ENCODE results near the gene DDX54. TPM values are rescaled to one million over a fixed set of nuclear protein-coding genes. Genes with fewer than 3 reads are reported as not detected.

Gene DDX54
- total RNA-seq, 1 experiment from 2014 or later: 83.0 TPM

DNA sequence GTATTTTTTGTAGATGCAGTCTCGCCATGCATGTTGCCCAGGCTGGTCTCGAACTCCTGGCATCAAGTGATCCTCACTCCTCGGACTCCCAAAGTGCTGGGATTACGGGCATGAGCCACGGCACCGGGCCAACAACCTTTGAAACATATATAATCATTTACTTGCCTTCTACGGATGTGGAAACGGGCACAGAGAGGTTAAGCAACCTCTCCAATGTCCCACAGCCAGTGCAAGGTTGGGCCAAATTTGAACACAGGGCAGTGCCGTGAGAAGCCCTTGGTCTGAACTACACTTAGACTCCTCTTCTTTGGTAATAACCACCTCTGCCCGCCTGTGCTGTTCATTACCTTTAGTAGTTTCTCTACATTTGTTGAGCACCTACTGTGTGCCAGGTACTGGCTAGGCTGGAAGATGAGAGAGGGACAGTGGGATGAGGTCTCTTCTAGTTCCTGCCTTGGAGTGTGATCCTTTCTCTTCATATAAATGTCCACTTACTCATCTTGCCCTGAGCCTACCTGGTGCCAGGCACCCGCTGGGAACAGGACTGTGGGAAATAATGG is 2.2 kb downstream of the DDX54 start:
- H4K91ac ChIP-seq (ENCODE audit: insufficient read length, low read depth, low read length): no peak overlapping the region
- no peak overlapping the region for H2BK12ac ChIP-seq (ENCODE audit: insufficient read length, low read depth, low read length)
- H2BK120ac ChIP-seq (ENCODE audit: low read depth, low read length, poor library complexity, severe bottlenecking): no peak overlapping the region
- no peak overlapping the region for H3T11ph ChIP-seq (ENCODE audit: low read length)
- H3K79me1 ChIP-seq (ENCODE audit: insufficient read depth, low read depth, low read length, poor library complexity, severe bottlenecking): peaks cover 17% of the 10 kb centered on the region
- no peak overlapping the region for H3K14ac ChIP-seq (ENCODE audit: insufficient read depth, low read length)
- TF ChIP-seq, protein P1, sequence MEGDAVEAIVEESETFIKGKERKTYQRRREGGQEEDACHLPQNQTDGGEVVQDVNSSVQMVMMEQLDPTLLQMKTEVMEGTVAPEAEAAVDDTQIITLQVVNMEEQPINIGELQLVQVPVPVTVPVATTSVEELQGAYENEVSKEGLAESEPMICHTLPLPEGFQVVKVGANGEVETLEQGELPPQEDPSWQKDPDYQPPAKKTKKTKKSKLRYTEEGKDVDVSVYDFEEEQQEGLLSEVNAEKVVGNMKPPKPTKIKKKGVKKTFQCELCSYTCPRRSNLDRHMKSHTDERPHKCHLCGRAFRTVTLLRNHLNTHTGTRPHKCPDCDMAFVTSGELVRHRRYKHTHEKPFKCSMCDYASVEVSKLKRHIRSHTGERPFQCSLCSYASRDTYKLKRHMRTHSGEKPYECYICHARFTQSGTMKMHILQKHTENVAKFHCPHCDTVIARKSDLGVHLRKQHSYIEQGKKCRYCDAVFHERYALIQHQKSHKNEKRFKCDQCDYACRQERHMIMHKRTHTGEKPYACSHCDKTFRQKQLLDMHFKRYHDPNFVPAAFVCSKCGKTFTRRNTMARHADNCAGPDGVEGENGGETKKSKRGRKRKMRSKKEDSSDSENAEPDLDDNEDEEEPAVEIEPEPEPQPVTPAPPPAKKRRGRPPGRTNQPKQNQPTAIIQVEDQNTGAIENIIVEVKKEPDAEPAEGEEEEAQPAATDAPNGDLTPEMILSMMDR (conservative IDR thresholded peaks at IDR 0.05): no peak
- H2BK20ac ChIP-seq (ENCODE audit: low read depth, low read length, poor library complexity, severe bottlenecking): no peak overlapping the region
- H3K27ac ChIP-seq (ENCODE audit: insufficient read length, low read depth, low read length): no peak overlapping the region
- no peaks in the 10 kb centered on the region for H3K27me3 ChIP-seq (ENCODE audit: insufficient read depth, low read length)
- H3K4me1 ChIP-seq (ENCODE audit: insufficient read depth, low read length): no peaks in the 10 kb centered on the region
- Mint-ChIP-seq H3K4me1 (peaks cover 8 to 12% of the 10 kb centered on the region in 2 experiments), H3K36me3 (ENCODE audit: insufficient read depth in 1 of 3, low read depth in 3 of 3) (peaks cover 39 to 53% (median 49%) of the 10 kb centered on the region in 3 experiments), H3K9me3 (no peaks in the 10 kb centered on the region), H3K27me3 (ENCODE audit: low read depth) (no peaks in the 10 kb centered on the region), H3K4me3 (peak overlapping the region; percentile 29 to 89; a peak in 2 of 5 replicates), H3K27ac (peak overlapping the region in 1 of 3 experiments; percentile 67; a peak in 1 of 7 replicates)
- peaks cover 16% of the 10 kb centered on the region; the same call in 1 of the 2 replicates for H3K79me2 ChIP-seq (ENCODE audit: insufficient read depth, low read length)
- no peak overlapping the region for H3K9ac ChIP-seq (ENCODE audit: extremely low read depth, insufficient read length, low read length)
- H3K56ac ChIP-seq (ENCODE audit: insufficient read length, low read depth, low read length): no peak overlapping the region
- H2BK5ac ChIP-seq (ENCODE audit: insufficient read length, low read length): no peak overlapping the region
- H2BK15ac ChIP-seq (ENCODE audit: low read depth, low read length): no peak overlapping the region
- no peak overlapping the region for H3K18ac ChIP-seq (ENCODE audit: insufficient read length, low read depth, low read length)
- H3K9me3 ChIP-seq (ENCODE audit: control insufficient read depth, low read depth, low read length): no peaks in the 10 kb centered on the region
- WGBS (ENCODE audit: extremely low coverage, insufficient read length, low lambda C conversion rate): no CpG with 5 or more reads among the region's 11 CpGs
- no peak overlapping the region for H2AK5ac ChIP-seq (ENCODE audit: insufficient read length, low read length)
- no peak overlapping the region for H3K4ac ChIP-seq (ENCODE audit: low read depth, low read length)
- peaks cover 8% of the 10 kb centered on the region for H3K23me2 ChIP-seq (ENCODE audit: insufficient read length, low read depth, low read length, poor library complexity, severe bottlenecking)
- no peaks in the 10 kb centered on the region for H4K20me1 ChIP-seq (ENCODE audit: control insufficient read depth, insufficient read depth, insufficient read length)
- no peak overlapping the region for H2AFZ ChIP-seq (ENCODE audit: low read length)
- no peak for DNase-seq
- no peak overlapping the region for H3K4me2 ChIP-seq (ENCODE audit: insufficient read depth, insufficient read length, low read length)
- H3K23ac ChIP-seq (ENCODE audit: insufficient read length, low read depth, low read length): no peak overlapping the region
- H4K5ac ChIP-seq (ENCODE audit: insufficient read length, low read depth, low read length): no peak overlapping the region
- no peak overlapping the region for H4K8ac ChIP-seq (replicated peaks; ENCODE audit: insufficient read length, low read depth, low read length)
